ENCODE measurements around the gene WSCD1.

The WSCD1 gene

DNA sequence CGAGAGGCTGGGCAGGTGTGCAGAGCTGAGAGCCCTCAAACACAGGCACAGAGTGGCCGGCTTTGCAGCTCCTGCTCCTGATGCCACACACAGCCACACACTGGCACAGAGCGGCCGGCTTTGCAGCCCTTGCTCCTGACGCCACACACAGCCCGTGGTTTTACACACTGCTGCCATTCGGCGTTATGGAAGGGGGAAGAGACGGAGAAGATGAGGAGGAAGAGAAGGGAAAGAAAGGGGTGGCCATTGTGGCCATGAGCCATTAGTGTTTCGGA, 26.8 kb downstream of the WSCD1 start:
- DNase-seq (ENCODE audit: low read depth) = no peak

DNA sequence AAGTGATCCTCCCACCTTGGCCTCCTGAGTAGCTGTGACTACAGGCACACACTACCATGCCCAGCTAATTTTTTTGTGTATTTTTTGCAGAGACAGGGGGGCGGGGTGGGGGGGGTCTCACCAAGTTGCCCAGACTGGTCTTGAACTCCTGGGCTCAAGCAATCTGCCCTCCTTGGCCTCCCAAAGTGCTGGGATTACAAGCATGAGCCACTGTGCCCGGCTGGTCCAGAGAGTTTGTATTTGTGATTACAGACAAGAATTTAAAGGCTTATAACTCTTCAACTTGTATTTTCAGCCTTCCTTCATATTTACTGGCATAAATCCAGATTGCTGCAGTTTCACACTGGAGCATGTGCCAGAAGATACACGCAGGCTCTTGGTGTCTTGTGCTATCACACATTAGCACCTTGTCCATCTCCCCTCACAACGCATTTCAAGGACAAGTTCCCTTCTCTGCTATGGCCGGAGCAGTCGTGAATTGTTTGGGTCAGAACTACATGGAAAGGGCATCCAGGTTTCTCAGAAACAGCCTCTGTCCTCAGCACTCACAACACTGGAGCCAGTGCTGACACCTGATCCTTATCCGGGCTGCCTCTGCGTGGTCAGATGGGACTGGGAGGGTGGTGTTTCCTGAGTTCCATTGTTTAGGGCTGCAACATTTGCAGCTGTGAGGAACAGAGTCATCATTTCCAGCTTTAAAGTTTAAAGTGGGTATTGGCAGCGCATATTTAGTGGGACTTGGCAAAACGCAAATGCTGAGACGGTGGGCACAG, 28.1 kb downstream of the WSCD1 start:
- no peak for DNase-seq (ENCODE audit: low read depth)
- no peak overlapping the region for H3K4me3 ChIP-seq (ENCODE audit: low read depth, low read length)
- TF ChIP-seq, protein P1, sequence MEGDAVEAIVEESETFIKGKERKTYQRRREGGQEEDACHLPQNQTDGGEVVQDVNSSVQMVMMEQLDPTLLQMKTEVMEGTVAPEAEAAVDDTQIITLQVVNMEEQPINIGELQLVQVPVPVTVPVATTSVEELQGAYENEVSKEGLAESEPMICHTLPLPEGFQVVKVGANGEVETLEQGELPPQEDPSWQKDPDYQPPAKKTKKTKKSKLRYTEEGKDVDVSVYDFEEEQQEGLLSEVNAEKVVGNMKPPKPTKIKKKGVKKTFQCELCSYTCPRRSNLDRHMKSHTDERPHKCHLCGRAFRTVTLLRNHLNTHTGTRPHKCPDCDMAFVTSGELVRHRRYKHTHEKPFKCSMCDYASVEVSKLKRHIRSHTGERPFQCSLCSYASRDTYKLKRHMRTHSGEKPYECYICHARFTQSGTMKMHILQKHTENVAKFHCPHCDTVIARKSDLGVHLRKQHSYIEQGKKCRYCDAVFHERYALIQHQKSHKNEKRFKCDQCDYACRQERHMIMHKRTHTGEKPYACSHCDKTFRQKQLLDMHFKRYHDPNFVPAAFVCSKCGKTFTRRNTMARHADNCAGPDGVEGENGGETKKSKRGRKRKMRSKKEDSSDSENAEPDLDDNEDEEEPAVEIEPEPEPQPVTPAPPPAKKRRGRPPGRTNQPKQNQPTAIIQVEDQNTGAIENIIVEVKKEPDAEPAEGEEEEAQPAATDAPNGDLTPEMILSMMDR (conservative IDR thresholded peaks at IDR 0.05; ENCODE audit: low read depth, low read length) = no peak

More for the DNA sequence above, 26.8 kb downstream of the WSCD1 start:
- no peak overlapping the region for H3K4me3 ChIP-seq (ENCODE audit: low read depth, low read length)
- TF ChIP-seq, protein P1 (conservative IDR thresholded peaks at IDR 0.05; ENCODE audit: low read depth, low read length) = no peak

DNA sequence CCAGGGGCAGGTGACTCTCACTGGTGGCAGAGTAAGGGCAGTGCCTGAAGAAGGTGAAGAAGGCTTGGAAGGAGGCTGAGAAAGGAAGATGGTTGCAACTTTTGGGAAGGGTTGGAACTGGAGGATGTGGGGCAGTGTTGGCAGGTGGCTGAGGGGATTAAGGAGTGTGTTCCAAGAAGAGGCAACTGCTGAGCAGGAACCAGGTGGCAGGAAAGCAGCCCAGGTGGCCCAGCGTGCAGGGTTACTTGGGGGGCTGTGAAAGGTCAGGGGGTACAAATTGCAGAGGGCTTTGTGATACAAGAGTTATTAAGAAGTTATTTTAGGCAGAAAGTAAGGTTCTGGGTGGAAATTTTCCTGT, 28.6 kb downstream of the WSCD1 start:
- H3K4me3 ChIP-seq (ENCODE audit: low read depth, low read length) = no peak overlapping the region
- DNase-seq (ENCODE audit: low read depth) = no peak
- TF ChIP-seq, protein P1 (conservative IDR thresholded peaks at IDR 0.05; ENCODE audit: low read depth, low read length) = no peak

DNA sequence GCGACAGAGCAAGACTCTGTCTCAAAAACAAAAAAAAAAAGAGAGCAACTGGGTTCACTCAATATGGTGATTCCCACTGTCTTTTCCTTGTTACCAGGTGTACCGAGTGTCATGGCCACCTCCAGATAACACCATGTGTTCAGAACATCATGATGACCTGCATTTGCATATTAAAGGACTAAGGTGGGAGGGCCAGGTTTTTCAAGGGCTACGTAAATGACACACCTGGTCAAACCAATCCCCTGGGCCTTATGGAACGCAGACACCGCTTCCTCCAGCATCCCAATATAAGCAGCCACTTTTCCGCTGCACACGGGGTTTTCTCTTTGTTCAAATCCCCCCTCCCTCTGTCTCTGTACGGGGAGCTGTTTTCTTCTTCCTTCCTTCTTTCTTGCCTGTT, 29.3 kb downstream of the WSCD1 start:
- TF ChIP-seq, protein P1 (conservative IDR thresholded peaks at IDR 0.05; ENCODE audit: low read depth, low read length) = no peak
- DNase-seq (ENCODE audit: low read depth) = no peak
- no peak overlapping the region for H3K4me3 ChIP-seq (ENCODE audit: low read depth, low read length)

DNA sequence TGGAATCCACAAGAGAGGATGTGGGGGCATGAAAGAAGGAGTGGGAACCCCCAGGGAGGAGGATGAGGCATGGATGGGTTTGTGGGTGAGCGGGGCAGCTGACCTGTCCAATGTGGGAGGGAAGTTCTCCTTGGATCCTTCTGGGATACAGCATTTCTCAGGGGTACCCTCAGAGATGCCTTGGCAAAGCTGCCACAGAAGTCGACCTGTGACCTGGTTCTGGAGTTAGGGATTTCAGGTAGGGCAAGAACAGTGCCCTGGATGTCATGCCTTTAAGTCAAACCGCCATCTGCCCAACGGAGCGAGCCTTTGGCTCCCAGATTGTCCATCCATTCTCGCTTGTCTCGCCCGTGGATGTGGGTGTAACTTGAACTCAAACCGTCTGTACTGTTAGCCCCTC, 30.0 kb downstream of the WSCD1 start:
- H3K4me3 ChIP-seq (ENCODE audit: low read depth, low read length) = no peak overlapping the region
- TF ChIP-seq, protein P1 (conservative IDR thresholded peaks at IDR 0.05; ENCODE audit: low read depth, low read length) = no peak
- DNase-seq (ENCODE audit: low read depth) = no peak

DNA sequence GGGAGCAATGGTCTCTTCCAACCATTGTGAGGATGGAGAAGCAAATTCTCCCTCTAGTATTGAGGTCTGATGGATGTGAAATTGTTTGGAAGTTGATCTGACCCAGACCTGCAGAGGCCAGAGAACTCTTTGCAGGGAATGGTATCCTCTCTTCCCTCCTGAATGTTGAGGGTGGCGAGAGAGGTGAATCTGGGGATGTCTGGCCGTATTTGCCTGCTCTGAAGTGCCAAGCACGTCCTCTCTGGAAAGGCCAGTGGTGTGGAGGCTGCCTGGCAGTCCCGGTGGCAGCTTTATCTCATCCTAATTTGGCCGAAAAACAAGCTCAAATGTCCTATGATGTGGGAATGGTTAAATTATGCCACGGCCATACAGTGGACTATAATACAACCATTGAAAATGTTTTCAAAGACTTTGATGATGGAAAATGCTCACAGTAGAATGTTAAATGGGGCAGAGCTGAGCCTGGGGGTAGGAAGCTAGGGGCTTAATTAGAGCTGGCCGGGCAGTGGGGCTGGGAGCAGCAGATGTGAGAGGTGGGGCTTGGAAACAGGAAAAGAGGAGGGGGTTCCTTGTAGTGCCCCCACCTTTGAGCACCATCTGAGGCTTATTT, 30.8 kb downstream of the WSCD1 start:
- no peak overlapping the region for H3K4me3 ChIP-seq (ENCODE audit: low read depth, low read length)
- DNase-seq (ENCODE audit: low read depth) = no peak
- TF ChIP-seq, protein P1 (conservative IDR thresholded peaks at IDR 0.05; ENCODE audit: low read depth, low read length) = no peak

DNA sequence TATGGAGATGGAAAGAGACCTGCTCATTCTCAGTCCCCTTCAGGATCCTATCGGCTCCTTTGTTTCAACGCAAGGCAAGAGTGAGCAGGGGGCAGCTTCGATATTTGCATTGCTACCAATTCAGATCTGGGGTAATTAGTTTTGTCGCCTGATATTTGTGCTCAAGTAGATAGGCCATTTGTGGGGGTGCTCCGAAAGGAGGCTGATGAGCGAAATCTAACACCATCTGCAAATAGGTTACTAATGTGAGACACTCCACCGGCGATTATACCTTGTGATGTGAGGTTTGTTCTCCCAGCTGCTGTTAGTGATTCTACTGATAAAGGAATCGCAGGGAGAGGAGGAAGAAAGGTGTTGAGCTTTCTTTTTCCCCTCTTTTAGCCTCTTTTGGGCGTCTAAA, 31.5 kb downstream of the WSCD1 start:
- no peak for DNase-seq (ENCODE audit: low read depth)
- TF ChIP-seq, protein P1 (conservative IDR thresholded peaks at IDR 0.05; ENCODE audit: low read depth, low read length) = no peak
- H3K4me3 ChIP-seq (ENCODE audit: low read depth, low read length) = no peak overlapping the region
